ENCODE measurements around the gene ACADS.

Gene ACADS

GRCh38 chr12:120702637-120703036, 23.0 kb upstream of the ACADS start:
- DNase-seq: no peak

DNA sequence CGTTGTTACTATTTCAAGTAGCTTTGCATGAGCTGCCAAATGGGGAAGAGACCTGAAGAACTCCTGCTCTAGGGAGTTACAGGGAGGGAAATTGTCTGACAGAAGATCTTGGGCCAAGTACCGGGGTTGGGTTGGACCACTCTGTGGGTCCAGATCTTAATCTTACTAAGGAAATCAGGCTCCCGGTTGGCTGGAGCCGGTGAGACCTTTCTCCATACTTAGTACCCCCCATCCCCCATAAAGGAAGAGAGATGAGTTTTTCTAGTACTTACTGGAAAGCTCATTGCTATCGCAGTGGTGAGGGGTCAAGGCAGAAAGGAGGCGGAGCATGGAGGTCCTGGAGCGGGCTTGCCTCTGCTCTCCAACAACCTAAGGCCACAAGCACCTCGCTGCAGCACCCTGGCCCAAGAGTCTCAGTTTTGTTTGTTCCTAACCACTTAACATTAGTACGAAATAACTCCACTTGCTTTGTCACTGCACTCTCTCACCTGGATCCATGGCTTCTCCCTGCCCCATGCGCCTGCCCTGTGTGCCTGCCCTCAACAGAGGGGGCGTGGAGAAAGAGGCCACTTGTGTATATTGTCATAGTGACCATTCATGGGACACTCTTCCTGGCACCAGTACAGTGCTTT, 22.2 kb upstream of the ACADS start:
- DNase-seq: no peak

DNA sequence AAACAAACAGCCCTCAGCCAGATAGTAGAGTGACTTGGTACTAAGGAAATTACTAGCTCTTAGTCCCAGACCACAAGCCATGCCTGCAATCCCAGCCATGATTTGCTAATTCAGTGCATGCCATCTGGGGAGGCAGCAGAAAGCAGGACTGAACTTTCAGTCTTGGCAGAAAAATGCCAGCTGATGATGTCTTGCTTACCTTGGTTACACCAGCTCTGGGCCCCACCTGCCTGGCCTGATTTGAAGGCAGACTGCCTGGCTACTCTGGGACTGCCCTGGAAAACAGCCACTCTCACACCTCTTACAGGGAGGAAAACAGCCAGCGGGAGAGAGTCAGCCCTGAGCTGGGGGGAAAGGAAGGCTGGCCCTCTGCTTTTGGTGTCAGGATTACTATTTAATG, 20.0 kb upstream of the ACADS start:
- no peak for DNase-seq

DNA sequence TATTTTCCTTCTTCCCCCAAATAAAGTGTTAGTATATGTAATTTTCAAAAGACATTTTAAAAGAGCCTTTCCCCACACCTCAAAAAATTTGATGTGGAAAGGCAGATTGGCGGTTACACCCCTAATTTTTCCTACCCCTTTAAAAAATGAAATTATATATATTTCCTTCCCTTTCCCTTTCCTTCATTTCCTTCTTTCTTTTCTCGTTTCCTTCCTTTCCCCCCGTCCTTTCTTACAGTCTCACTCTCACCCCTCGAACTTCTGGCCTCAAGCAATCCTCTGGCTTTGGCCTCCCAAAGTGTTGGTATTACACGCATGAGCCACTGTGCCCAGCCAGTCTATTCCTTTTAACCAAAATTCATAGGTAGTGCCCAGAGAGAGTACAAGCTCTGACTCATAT, 19.6 kb upstream of the ACADS start:
- no peak for DNase-seq

DNA sequence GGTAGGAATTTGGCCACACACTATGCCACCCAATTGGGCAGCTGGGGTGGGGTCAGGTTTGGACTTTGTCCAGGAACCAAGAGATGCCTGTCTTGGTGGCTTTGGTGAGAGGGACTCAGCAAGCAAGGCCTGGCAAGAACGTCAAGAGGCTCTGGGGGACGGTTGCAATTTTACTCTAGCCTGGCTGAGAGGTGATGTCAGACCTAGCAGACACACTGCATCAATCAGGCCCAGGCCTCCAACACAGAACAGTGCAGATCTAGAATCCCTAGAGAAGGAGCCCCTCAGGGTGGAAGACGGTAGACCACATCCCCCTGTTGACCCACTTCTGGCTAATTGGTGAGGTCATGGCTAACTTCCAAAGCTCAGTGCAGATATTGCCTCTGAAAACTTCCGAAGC, 17.0 kb upstream of the ACADS start:
- DNase-seq: no peak

DNA sequence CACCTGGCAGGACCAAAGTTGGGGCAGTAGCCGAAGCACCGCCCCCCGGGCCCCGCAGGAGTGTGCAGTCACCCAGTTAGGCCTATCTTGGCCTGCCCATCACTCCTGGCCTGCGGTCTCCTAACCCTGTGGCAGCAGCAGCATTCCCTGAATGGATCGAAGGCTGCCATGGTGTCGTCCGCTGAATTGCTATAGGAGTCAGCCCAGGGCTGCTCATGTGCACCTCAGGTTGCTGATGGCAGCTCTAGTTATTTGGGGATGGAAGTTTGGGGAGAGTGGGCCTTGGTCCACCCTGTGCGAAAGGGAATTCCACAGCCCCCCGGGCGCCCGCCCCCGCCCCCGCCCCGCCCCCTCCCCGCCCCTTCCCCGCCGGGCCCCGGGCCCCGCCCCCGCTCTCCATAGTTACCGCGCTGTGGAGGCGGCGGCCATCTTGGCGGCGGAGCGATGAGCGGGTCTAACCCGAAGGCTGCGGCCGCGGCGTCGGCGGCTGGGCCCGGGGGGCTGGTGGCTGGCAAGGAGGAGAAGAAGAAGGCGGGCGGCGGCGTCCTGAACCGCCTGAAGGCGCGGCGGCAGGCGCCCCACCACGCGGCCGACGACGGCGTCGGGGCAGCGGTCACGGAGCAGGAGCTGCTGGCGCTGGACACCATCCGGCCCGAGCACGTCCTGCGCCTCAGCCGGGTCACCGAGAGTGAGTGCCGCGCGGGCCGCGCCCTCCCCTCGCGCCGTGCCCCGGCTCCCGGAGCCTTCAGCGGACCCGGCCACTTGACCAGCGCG, 15.4 kb upstream of the ACADS start, which contains the start of gene UNC119B:
UNC119B (plus strand) TSS at position 428 of the 774 bp plus-strand sequence; CDS start at position 445, 17 bp downstream.
- peak; percentile 51 to 78 (median 66) for DNase-seq

DNA sequence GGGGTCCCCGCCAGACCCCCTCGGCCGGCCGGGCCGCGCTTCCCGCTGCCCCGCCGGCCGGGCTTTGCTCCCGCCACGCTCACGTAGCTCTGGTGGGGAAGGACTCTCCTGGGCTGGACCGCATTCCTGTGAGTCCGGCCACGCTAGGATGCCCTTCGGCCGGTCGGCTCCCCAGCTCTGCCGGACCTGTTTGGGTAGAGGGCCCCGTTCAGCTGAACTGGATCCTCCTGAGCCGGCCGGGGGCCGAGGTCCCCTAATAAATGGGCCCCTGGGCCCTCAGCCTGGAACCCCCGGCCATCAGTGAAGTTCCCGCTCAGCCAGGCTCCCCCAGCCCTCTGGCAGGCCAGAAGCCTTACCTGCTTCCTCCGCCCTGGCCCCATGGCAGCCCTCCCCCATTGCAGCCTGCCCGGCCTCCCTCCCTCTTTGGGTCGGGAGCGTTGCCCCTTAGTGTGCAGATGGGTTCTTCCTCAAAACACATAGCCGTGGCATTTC, 14.8 kb upstream of the ACADS start:
- peak in 1 of 5 donors; percentile 6 for DNase-seq

DNA sequence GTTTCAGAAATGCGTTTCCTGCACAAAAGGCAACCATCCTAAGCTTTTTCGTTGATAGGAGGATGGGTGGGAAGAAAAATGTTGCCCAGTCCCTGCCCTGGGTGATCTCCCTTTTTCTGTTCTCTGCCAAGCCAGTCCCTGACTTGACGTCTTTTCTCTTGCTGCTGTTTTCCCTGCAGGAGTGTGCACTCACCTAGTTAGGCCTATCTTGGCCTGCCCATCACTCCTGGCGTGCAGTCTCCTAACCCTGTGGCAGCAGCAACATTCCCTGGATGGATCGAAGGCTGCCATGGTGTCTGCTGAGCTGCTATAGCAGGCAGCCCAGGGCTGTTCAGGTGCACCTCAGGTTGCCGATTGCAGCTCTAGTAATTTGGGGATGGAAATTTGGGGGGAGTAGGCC, 14.2 kb upstream of the ACADS start:
- no peak for DNase-seq

DNA sequence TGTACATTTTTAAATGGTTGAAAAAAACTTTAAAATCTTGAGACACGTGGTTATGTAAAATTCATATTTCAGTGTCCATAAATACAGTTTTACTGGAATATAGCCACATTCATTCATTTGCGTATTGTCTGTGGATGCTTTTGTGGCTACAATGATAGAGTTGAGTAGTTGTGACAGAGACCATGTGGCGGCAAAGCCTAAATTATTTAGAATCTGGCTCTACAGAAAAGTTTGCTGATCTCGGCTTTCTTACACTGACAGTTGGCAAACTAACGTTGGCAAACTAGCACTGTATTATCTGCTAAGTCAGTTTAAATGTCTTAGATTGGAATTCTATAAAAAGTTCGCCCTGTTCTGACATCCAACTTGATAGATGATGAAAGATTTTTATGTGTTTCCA, 13.0 kb upstream of the ACADS start:
- DNase-seq: no peak

- DNase-seq: peak; percentile 33 to 78 (median 71)
Observed at GRCh38 chr12:120713861-120714482, 11.7 kb upstream of the ACADS start.

DNA sequence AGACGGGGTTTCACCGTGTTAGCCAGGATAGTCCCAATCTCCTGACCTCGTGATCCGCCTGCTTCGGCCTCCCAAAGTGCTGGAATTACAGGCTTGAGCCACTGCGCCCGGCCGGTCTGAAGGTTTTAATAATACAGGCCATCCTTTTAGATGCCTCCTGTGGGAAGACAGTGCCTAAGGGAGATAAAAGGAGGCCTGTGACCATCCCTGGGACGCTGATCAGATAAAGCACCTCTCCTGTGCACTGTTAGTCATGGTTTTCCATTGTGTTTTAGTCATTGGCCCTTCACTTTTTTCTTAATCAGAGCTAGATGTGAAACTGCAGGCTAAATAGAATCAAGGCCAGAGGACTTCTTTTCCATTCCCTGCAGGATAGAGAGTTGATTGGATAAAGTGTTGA, 7.6 kb upstream of the ACADS start:
- no peak for DNase-seq

DNA sequence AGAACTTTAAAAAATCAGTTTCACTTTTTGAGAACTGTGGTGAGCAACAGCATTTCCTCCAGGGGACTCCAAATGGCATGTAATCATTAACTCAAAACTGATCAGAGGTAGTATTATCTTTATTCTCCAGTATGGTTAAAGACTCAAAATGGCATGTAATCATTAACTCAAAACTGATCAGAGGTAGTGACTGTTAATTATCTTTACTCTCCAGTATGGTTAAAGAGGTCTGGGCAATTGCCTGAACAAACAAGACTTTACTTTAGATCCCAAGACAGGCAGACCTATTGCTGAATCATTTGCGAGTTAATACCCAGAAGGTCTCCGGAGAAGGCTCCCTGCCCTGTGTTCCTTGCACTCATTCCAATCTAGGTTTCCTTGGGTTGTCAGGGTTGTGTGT, 6.6 kb upstream of the ACADS start:
- DNase-seq: no peak

- no peak for DNase-seq
Observed at GRCh38 chr12:120719496-120720233, 6.0 kb upstream of the ACADS start.

DNA sequence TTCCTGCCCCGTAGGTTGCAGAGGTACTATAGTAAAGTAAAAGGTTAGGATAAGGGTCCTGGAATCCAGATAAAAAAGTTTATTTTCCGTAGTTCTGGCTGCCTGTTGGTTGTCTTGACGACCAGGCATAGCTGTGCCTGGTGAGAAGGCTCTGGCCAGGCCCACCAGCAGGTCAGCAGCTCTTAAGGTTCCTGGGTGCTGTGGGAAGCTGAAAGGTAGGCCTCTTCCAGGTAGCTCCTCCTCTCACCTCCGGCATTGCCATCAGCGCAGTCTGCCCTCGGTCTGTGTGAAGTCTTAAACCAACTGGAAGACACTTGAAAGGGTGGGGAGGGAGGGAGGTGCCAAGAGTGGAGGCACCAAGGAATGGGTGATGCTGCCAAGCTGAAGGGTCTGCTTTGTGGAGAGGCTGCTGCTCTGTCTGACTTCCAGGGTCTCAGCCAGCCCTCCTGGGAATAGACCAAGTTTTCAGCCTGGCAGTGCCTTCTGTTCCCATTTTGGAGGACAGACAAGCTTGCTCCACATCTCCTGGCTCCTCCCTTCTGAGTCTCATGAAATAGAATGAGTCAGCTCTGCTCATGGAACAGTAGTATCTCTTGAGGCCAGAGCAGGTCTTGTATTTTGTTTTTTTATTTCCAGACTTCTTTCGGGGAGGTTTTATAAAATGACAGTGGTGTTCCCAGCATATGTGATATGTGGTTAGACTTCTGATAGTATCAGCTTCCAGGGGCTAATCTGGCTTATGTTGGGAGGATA, 5.2 kb upstream of the ACADS start:
- DNase-seq: no peak

GRCh38 chr12:120720987-120721801, 4.4 kb upstream of the ACADS start:
- DNase-seq: no peak

DNA sequence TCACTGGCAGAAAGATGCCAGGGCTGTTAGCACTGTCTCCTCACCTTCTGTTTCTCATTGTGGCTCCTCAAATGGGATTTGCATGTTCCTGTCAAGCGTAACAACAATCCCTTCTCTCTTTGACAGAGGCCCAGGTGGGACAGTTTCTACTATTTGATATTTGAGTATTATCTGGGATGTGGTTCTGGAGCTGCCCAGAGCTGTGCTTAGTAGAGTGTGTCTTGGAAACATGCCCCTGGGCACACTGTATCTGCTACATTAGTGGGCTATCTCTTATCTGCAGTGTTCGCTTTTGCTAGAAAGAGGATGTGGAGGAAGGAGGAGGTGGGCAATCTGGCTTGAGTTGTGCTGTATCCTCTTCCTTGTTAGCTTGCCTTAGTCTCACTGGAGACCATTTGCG, 3.8 kb upstream of the ACADS start:
- no peak for DNase-seq

GRCh38 chr12:120722784-120723183, 2.8 kb upstream of the ACADS start:
- no peak for DNase-seq

- DNase-seq: no peak
Observed at GRCh38 chr12:120724720-120725119, 906 bp upstream of the ACADS start.

DNA sequence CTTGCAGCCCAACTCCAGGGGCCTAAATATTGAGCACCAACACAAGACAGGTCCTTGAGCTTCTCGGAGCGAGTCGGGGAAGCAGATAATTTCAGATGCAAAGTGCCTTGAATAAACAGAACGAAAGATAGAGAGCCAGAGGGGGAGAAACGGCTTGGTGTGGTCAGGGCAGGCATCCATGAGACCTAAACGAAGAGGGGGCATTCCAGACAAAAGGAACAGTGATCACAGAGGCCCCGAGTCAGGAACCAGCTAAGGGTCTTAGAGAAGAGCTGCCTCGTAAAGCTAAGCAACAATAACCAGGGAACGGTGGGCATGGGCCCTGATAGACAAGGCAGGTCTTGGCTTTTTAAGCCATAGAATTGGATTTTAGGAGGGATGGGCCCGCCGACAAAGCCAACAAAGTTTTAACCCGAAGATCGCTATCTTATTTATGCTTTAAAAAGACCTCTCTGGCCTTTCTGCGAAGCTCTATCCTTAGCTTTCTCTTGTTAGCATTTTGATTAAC, 421 bp upstream of the ACADS start:
- DNase-seq: no peak

- no peak for DNase-seq
Observed at GRCh38 chr12:120726510-120726793, 826 bp downstream of the ACADS start.

DNA sequence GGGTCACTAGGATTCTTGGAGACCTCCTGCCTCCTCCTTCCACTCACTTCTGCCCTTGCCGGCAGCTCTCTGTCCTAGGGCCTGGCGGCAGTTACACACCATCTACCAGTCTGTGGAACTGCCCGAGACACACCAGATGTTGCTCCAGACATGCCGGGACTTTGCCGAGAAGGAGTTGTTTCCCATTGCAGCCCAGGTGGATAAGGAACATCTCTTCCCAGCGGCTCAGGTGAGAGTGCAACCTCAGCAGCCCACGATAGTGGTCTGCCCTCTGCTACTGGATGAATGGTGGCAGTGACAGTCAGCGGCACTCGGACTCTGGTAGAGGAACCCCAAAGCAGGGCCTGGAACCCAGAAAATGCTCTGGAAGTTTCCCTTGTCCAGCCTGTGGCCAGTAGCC, 1.3 kb downstream of the ACADS start:
- DNase-seq: no peak
